Fibroblast of lung (primary cell): Measurements from ENCODE around the gene C9orf43. TPM values are rescaled to one million over a fixed set of nuclear protein-coding genes. Genes with fewer than 3 reads are reported as not detected.

ENCODE experiments used
- DNase-seq, 2 donors: peaks; one replicate each; pipeline versions ENCODE4 v3.0.0 to v3.0.0-alpha.2; 2010; ENCODE audit warnings: low read depth in 2 of 2
- H2AFZ ChIP-seq: 2 replicates; pipeline ENCODE4 v1.5.1; 2012; ENCODE audit warnings: low read length, control low read depth, inconsistent platforms
- H3K27ac ChIP-seq: 2 replicates; pipeline ENCODE4 v1.5.1; 2011; ENCODE audit warnings: low read length, control low read depth; ENCODE audit not compliant: insufficient read depth
- H3K27me3 ChIP-seq: 2 replicates; pipeline ENCODE4 v1.5.1; 2011; ENCODE audit warnings: mild to moderate bottlenecking, low read length; ENCODE audit not compliant: control insufficient read depth, insufficient read depth
- H3K36me3 ChIP-seq: 2 replicates; pipeline ENCODE4 v1.5.1; 2011; ENCODE audit warnings: low read length; ENCODE audit not compliant: control insufficient read depth, insufficient read depth
- H3K4me1 ChIP-seq: 2 replicates; pipeline ENCODE4 v1.5.1; 2011; ENCODE audit warnings: low read length; ENCODE audit not compliant: control insufficient read depth, insufficient read depth; ENCODE audit errors: extremely low read depth
- H3K4me2 ChIP-seq: 2 replicates; pipeline ENCODE4 v1.5.1; 2011; ENCODE audit warnings: low read length, control low read depth; ENCODE audit not compliant: insufficient read depth; ENCODE audit errors: extremely low read depth
- H3K4me3 ChIP-seq, 4 experiments: fragments of 200-600 bp in 1 of 4; sonication (generic) in 1 of 4; replicated peaks in 1 of 4; 2 replicates each; pipeline ENCODE4 v1.5.1; 2011 to 2016; ENCODE audit warnings: low read length in 4 of 4, low read depth in 3 of 4, mild to moderate bottlenecking in 3 of 4, control low read depth in 2 of 4, inconsistent platforms in 1 of 4, mixed read lengths in 1 of 4; ENCODE audit not compliant: insufficient read depth in 1 of 4; ENCODE audit errors: control extremely low read depth in 1 of 4
- H3K79me2 ChIP-seq: 2 replicates; pipeline ENCODE4 v1.5.1; 2012; ENCODE audit warnings: mild to moderate bottlenecking, low read length, inconsistent platforms; ENCODE audit not compliant: control insufficient read depth, insufficient read depth
- H3K9ac ChIP-seq: 2 replicates; pipeline ENCODE4 v1.5.1; 2011; ENCODE audit warnings: mild to moderate bottlenecking, low read length, control low read depth; ENCODE audit not compliant: insufficient read depth
- H3K9me3 ChIP-seq: 2 replicates; pipeline ENCODE4 v1.5.1; 2012; ENCODE audit warnings: low read depth, low read length; ENCODE audit not compliant: control insufficient read depth, insufficient read depth
- H4K20me1 ChIP-seq: 2 replicates; pipeline ENCODE4 v1.5.1; 2011; ENCODE audit warnings: low read length; ENCODE audit not compliant: control insufficient read depth, insufficient read depth; ENCODE audit errors: extremely low read depth
- EZH2 ChIP-seq: IDR thresholded peaks from 2 replicates; pipeline ENCODE4 v1.5.1; 2012; ENCODE audit warnings: low read length, control low read depth, mild to moderate bottlenecking; ENCODE audit errors: missing control alignments
- polyA plus RNA-seq, 2 donors: library from polyadenylated mRNA; depleted of rRNA in 1 of 2; stranded (reverse) in 1 of 2; unstranded in 1 of 2; fragments of >200 nt; gene quantifications; 2 replicates each; pipeline ENCODE4 v1.2.1, GENCODE V29; 2011 to 2012; ENCODE audit warnings: missing spikeins in 1 of 2
- total RNA-seq: library from RNA; depleted of rRNA; stranded (reverse); fragments of >200 nt; gene quantifications from 2 replicates; pipeline ENCODE4 v1.2.1, GENCODE V29; 2014
- TF ChIP-seq, protein P1 (sequence below), 2 donors: IDR thresholded peaks in 1 of 2; conservative IDR thresholded peaks in 1 of 2; 1 replicate in 1 of 2; 2 replicates in 1 of 2; pipeline ENCODE4 v1.5.1; 2011 to 2012; ENCODE audit warnings: low read length in 2 of 2, control low read depth in 1 of 2, inconsistent platforms in 1 of 2, low read depth in 1 of 2, mild to moderate bottlenecking in 1 of 2

The C9orf43 gene
- total and polyA plus RNA-seq, 2 donors (not counting 1 experiment from before 2014, with no cell fraction given), result 0.25 to 0.50 TPM

DNA sequence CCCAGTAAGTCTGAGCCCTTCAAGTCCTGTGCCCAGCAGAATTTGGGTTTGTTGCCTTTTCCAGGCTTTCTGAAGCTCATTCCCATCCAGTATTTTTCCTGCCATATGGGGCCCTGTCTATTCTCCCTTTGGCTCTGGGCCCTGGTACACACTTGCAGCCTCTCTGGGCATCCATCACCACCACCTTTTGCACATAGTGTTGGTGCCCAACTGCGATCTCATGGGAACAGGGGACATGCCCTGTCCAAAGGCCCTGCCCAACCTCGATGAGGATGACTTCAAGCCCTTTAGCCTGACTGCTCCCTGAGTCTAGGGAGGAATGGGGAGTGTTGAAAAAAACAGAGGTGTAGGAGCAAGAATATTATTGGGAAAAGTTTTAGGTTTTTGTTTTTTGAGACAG lies 64.5 kb downstream of the C9orf43 start:
- Histone ChIP-seq H3K4me2 (no peak overlapping the region), H3K36me3 (no peaks in the 10 kb centered on the region), H3K79me2 (no peaks in the 10 kb centered on the region), H3K9me3 (no peaks in the 10 kb centered on the region), H3K27me3 (no peaks in the 10 kb centered on the region), H3K4me1 (no peaks in the 10 kb centered on the region), H2AFZ (no peak overlapping the region), H4K20me1 (no peaks in the 10 kb centered on the region), H3K9ac (no peak overlapping the region), H3K4me3 (no peak overlapping the region), H3K27ac (no peak overlapping the region)
- DNase-seq, result no peak
- no peak for TF ChIP-seq EZH2
- TF ChIP-seq, protein P1, sequence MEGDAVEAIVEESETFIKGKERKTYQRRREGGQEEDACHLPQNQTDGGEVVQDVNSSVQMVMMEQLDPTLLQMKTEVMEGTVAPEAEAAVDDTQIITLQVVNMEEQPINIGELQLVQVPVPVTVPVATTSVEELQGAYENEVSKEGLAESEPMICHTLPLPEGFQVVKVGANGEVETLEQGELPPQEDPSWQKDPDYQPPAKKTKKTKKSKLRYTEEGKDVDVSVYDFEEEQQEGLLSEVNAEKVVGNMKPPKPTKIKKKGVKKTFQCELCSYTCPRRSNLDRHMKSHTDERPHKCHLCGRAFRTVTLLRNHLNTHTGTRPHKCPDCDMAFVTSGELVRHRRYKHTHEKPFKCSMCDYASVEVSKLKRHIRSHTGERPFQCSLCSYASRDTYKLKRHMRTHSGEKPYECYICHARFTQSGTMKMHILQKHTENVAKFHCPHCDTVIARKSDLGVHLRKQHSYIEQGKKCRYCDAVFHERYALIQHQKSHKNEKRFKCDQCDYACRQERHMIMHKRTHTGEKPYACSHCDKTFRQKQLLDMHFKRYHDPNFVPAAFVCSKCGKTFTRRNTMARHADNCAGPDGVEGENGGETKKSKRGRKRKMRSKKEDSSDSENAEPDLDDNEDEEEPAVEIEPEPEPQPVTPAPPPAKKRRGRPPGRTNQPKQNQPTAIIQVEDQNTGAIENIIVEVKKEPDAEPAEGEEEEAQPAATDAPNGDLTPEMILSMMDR (conservative IDR thresholded peaks at IDR 0.05 in 1 of 2, IDR thresholded peaks at IDR 0.05 in 1 of 2; ENCODE audit: low read depth in 1 of 2, low read length in 2 of 2), result no peak

DNA sequence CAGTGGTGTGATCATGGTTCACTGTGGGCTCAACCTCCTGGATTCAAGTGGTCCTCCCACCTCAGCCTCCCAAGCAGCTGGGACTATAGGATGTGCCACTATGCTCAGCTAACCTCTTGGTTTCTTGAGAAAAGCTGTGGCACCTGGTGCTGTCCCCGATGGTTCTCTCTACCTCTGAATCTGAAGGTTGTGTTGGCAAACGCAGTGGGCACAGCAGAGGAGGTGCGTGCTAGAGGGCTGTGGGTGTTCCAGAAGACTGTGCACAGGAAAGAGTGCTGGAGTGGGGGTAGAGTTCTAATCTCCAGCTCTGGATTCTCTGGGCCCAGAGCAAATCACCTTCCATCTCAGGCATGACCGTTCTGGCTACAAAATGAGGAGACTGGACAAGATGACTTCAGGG lies 65.4 kb downstream of the C9orf43 start:
- no peak for DNase-seq
- Histone ChIP-seq H3K27me3 (no peaks in the 10 kb centered on the region), H3K4me2 (no peak overlapping the region), H2AFZ (no peak overlapping the region), H3K79me2 (no peaks in the 10 kb centered on the region), H3K9me3 (no peaks in the 10 kb centered on the region), H3K4me1 (no peaks in the 10 kb centered on the region), H3K36me3 (no peaks in the 10 kb centered on the region), H4K20me1 (no peaks in the 10 kb centered on the region), H3K4me3 (no peak overlapping the region), H3K27ac (no peak overlapping the region), H3K9ac (no peak overlapping the region)
- TF ChIP-seq, protein P1 (conservative IDR thresholded peaks at IDR 0.05 in 1 of 2, IDR thresholded peaks at IDR 0.05 in 1 of 2; ENCODE audit: low read depth in 1 of 2, low read length in 2 of 2), result no peak
- no peak for TF ChIP-seq EZH2

DNA sequence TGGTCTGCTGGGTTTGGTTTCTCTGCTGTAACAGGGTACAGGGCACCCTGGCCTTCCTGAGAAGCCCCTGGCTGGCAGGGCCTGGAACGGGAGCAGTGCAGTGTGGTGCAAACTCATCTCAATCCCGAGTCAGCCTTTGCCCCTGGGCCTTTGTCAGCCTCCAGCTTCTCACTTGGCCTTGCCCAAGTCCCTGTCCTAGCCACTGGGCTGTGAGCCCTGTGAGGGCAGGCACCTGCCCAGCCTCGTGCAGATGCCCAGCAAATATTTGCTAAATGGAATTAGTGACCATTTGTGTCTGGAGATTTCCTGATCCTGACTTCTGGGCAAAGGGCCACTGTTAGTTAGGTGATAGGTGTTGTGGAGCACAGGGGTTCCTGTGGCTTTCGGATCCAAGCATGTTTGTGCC lies 66.0 kb downstream of the C9orf43 start:
- Histone ChIP-seq H3K9ac (no peak overlapping the region), H4K20me1 (no peaks in the 10 kb centered on the region), H3K4me1 (no peaks in the 10 kb centered on the region), H3K27ac (no peak overlapping the region), H3K4me3 (no peak overlapping the region), H3K79me2 (no peaks in the 10 kb centered on the region), H2AFZ (no peak overlapping the region), H3K9me3 (no peaks in the 10 kb centered on the region), H3K4me2 (no peak overlapping the region), H3K27me3 (no peaks in the 10 kb centered on the region), H3K36me3 (no peaks in the 10 kb centered on the region)
- no peak for DNase-seq
- TF ChIP-seq, protein P1 (conservative IDR thresholded peaks at IDR 0.05 in 1 of 2, IDR thresholded peaks at IDR 0.05 in 1 of 2; ENCODE audit: low read depth in 1 of 2, low read length in 2 of 2), result no peak
- TF ChIP-seq EZH2, result no peak
